ENCODE measurements around the gene CSTF3. TPM values are rescaled to one million over a fixed set of nuclear protein-coding genes. Genes with fewer than 3 reads are reported as not detected.
"Not testable (repeated sequence)": the region's sequence is repeated elsewhere in the genome, so short reads cannot be mapped to it uniquely, and the experiment has no call there.

The CSTF3 gene
- total RNA-seq, 1 donor = 5.2 TPM

GRCh38 chr11:33134276-33134675 lies 27.0 kb downstream of the CSTF3 start:
- no peaks in the 10 kb centered on the region for H3K27me3 ChIP-seq (ENCODE audit: insufficient read depth, low read length)

GRCh38 chr11:33133761-33134160 lies 27.5 kb downstream of the CSTF3 start:
- Histone ChIP-seq H3K9me3 (ENCODE audit: low read depth, low read length) (no peaks in the 10 kb centered on the region), H3K4me3 (ENCODE audit: low read length) (no peak overlapping the region), H3K27me3 (ENCODE audit: insufficient read depth, low read length) (no peaks in the 10 kb centered on the region), H3K4me1 (ENCODE audit: insufficient read depth, low read length) (peaks cover 14% of the 10 kb centered on the region)

More at GRCh38 chr11:33134276-33134675, 27.0 kb downstream of the CSTF3 start:
- H3K4me1 ChIP-seq (ENCODE audit: insufficient read depth, low read length) = peaks cover 14% of the 10 kb centered on the region
- no peaks in the 10 kb centered on the region for H3K9me3 ChIP-seq (ENCODE audit: low read depth, low read length)
- no peak overlapping the region for H3K4me3 ChIP-seq (ENCODE audit: low read length)

GRCh38 chr11:33132510-33132909 lies 28.8 kb downstream of the CSTF3 start:
- Histone ChIP-seq H3K9me3 (ENCODE audit: low read depth, low read length) (no peaks in the 10 kb centered on the region), H3K27me3 (ENCODE audit: insufficient read depth, low read length) (no peaks in the 10 kb centered on the region), H3K4me1 (ENCODE audit: insufficient read depth, low read length) (peaks cover 14% of the 10 kb centered on the region), H3K4me3 (ENCODE audit: low read length) (no peak overlapping the region)

GRCh38 chr11:33128739-33129138 lies 32.5 kb downstream of the CSTF3 start:
- Histone ChIP-seq H3K4me3 (ENCODE audit: low read length) (no peak overlapping the region), H3K9me3 (ENCODE audit: low read depth, low read length) (no peaks in the 10 kb centered on the region), H3K27me3 (ENCODE audit: insufficient read depth, low read length) (no peaks in the 10 kb centered on the region), H3K4me1 (ENCODE audit: insufficient read depth, low read length) (peaks cover 5% of the 10 kb centered on the region)

- Histone ChIP-seq H3K27me3 (ENCODE audit: insufficient read depth, low read length) (no peaks in the 10 kb centered on the region), H3K4me1 (ENCODE audit: insufficient read depth, low read length) (no peaks in the 10 kb centered on the region), H3K9me3 (ENCODE audit: low read depth, low read length) (no peaks in the 10 kb centered on the region)
Measured at GRCh38 chr11:33125611-33126010, 35.7 kb downstream of the CSTF3 start.

GRCh38 chr11:33125025-33125424 lies 36.3 kb downstream of the CSTF3 start:
- Histone ChIP-seq H3K4me3 (ENCODE audit: low read length) (no peak overlapping the region), H3K27me3 (ENCODE audit: insufficient read depth, low read length) (no peaks in the 10 kb centered on the region), H3K9me3 (ENCODE audit: low read depth, low read length) (no peaks in the 10 kb centered on the region), H3K4me1 (ENCODE audit: insufficient read depth, low read length) (no peaks in the 10 kb centered on the region)

More at GRCh38 chr11:33125611-33126010, 35.7 kb downstream of the CSTF3 start:
- H3K4me3 ChIP-seq (ENCODE audit: low read length) = no peak overlapping the region

GRCh38 chr11:33122696-33123095 lies 38.6 kb downstream of the CSTF3 start:
- H3K9me3 ChIP-seq (ENCODE audit: low read depth, low read length); H3K27me3 ChIP-seq (ENCODE audit: insufficient read depth, low read length); H3K4me3 ChIP-seq (ENCODE audit: low read length); H3K4me1 ChIP-seq (ENCODE audit: insufficient read depth, low read length): not testable (repeated sequence)

- Histone ChIP-seq H3K4me3 (ENCODE audit: low read length) (no peak overlapping the region), H3K4me1 (ENCODE audit: insufficient read depth, low read length) (no peaks in the 10 kb centered on the region)
Measured at GRCh38 chr11:33116535-33116934, 44.7 kb downstream of the CSTF3 start.

GRCh38 chr11:33110083-33110482 lies 51.2 kb downstream of the CSTF3 start:
- Histone ChIP-seq H3K4me3 (ENCODE audit: low read length) (no peak overlapping the region), H3K4me1 (ENCODE audit: insufficient read depth, low read length) (no peaks in the 10 kb centered on the region), H3K9me3 (ENCODE audit: low read depth, low read length) (no peaks in the 10 kb centered on the region), H3K27me3 (ENCODE audit: insufficient read depth, low read length) (no peaks in the 10 kb centered on the region)

More at GRCh38 chr11:33116535-33116934, 44.7 kb downstream of the CSTF3 start:
- no peaks in the 10 kb centered on the region for H3K27me3 ChIP-seq (ENCODE audit: insufficient read depth, low read length)
- H3K9me3 ChIP-seq (ENCODE audit: low read depth, low read length) = no peaks in the 10 kb centered on the region

- H3K9me3 ChIP-seq (ENCODE audit: low read depth, low read length) = no peaks in the 10 kb centered on the region
- H3K4me3 ChIP-seq (ENCODE audit: low read length) = no peak overlapping the region
- no peaks in the 10 kb centered on the region for H3K4me1 ChIP-seq (ENCODE audit: insufficient read depth, low read length)
- no peaks in the 10 kb centered on the region for H3K27me3 ChIP-seq (ENCODE audit: insufficient read depth, low read length)
Measured at GRCh38 chr11:33109294-33109895, 51.9 kb downstream of the CSTF3 start.

- H3K4me1 ChIP-seq (ENCODE audit: insufficient read depth, low read length) = no peaks in the 10 kb centered on the region
- no peaks in the 10 kb centered on the region for H3K27me3 ChIP-seq (ENCODE audit: insufficient read depth, low read length)
- no peak overlapping the region for H3K4me3 ChIP-seq (ENCODE audit: low read length)
- no peaks in the 10 kb centered on the region for H3K9me3 ChIP-seq (ENCODE audit: low read depth, low read length)
Measured at GRCh38 chr11:33103836-33104235, 57.4 kb downstream of the CSTF3 start.

GRCh38 chr11:33094157-33094556 lies 67.1 kb downstream of the CSTF3 start:
- Histone ChIP-seq H3K4me3 (ENCODE audit: low read length) (no peak overlapping the region), H3K4me1 (ENCODE audit: insufficient read depth, low read length) (no peaks in the 10 kb centered on the region), H3K9me3 (ENCODE audit: low read depth, low read length) (no peaks in the 10 kb centered on the region), H3K27me3 (ENCODE audit: insufficient read depth, low read length) (no peaks in the 10 kb centered on the region)

- Histone ChIP-seq H3K4me1 (ENCODE audit: insufficient read depth, low read length) (no peaks in the 10 kb centered on the region), H3K27me3 (ENCODE audit: insufficient read depth, low read length) (no peaks in the 10 kb centered on the region), H3K4me3 (ENCODE audit: low read length) (no peak overlapping the region), H3K9me3 (ENCODE audit: low read depth, low read length) (no peaks in the 10 kb centered on the region)
Measured at GRCh38 chr11:33089776-33090175, 71.5 kb downstream of the CSTF3 start.

- no peaks in the 10 kb centered on the region for H3K4me1 ChIP-seq (ENCODE audit: insufficient read depth, low read length)
- no peaks in the 10 kb centered on the region for H3K9me3 ChIP-seq (ENCODE audit: low read depth, low read length)
- H3K27me3 ChIP-seq (ENCODE audit: insufficient read depth, low read length) = no peaks in the 10 kb centered on the region
- no peak overlapping the region for H3K4me3 ChIP-seq (ENCODE audit: low read length)
Measured at GRCh38 chr11:33086017-33086416, 75.3 kb downstream of the CSTF3 start.

- no peak overlapping the region for H3K4me3 ChIP-seq (ENCODE audit: low read length)
- H3K27me3 ChIP-seq (ENCODE audit: insufficient read depth, low read length) = no peaks in the 10 kb centered on the region
- H3K4me1 ChIP-seq (ENCODE audit: insufficient read depth, low read length) = no peaks in the 10 kb centered on the region
- no peaks in the 10 kb centered on the region for H3K9me3 ChIP-seq (ENCODE audit: low read depth, low read length)
Measured at GRCh38 chr11:33083918-33084317, 77.4 kb downstream of the CSTF3 start.

- Histone ChIP-seq H3K9me3 (ENCODE audit: low read depth, low read length) (no peaks in the 10 kb centered on the region), H3K4me1 (ENCODE audit: insufficient read depth, low read length) (no peaks in the 10 kb centered on the region), H3K4me3 (ENCODE audit: low read length) (no peak overlapping the region), H3K27me3 (ENCODE audit: insufficient read depth, low read length) (no peaks in the 10 kb centered on the region)
Measured at GRCh38 chr11:33072465-33072864, 88.8 kb downstream of the CSTF3 start.
